Measurements from ENCODE around the gene KRTAP10-1.

KRTAP10-1 gene

DNA sequence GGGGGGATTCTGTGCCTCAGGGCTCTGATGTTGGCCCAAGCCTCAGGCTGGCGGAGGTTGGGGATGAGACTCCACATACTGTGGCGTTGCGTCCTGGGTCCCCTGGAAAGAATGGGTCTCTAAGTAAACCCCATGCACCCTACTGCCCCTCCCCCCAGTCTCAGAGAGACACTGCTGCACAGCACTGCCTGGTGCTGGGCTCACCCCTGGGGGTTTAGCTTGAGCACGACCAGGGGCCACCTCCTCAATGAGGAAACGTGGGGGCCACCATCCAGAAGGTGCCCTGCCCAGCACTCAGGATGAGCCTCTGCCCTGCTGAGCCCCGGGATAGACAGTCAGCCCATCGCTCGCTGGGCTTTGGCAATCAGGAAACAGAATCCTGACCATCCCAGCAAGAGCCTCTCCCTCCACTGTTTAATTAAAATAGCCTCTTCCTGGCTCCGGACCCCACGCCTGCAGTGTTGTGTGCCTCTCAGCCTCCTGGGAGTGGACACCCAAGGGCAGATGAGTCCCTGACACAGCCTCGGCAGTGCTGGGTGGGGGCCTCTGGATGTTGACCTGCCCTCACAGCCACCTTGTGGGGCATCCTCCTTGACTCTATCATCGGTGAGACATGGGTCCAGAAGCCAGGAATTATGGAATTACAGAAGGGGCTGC is 30.0 kb upstream of the KRTAP10-1 start:
- ChIA-PET CTCF (no interaction called here), POLR2A (no interaction called here)
- TF ChIP-seq CTCF (IDR thresholded peaks at IDR 0.05; ENCODE audit: control extremely low read depth, extremely low read depth, low read depth, missing control alignments), result no peak
- peak; percentile 10 for DNase-seq (ENCODE audit: extremely low spot score)

- no peak for TF ChIP-seq CTCF (IDR thresholded peaks at IDR 0.05; ENCODE audit: control extremely low read depth, extremely low read depth, low read depth, missing control alignments)
- ChIA-PET CTCF (interaction anchor here (0.9 kb wide), 1 partner anchor 24 kb away, joined by 3 read pairs; no protein-coding TSS in a partner anchor), POLR2A (no interaction called here)
- DNase-seq (ENCODE audit: extremely low spot score), result peak; percentile 8
Observed at GRCh38 chr21:44568667-44569556, 28.9 kb upstream of the KRTAP10-1 start.

DNA sequence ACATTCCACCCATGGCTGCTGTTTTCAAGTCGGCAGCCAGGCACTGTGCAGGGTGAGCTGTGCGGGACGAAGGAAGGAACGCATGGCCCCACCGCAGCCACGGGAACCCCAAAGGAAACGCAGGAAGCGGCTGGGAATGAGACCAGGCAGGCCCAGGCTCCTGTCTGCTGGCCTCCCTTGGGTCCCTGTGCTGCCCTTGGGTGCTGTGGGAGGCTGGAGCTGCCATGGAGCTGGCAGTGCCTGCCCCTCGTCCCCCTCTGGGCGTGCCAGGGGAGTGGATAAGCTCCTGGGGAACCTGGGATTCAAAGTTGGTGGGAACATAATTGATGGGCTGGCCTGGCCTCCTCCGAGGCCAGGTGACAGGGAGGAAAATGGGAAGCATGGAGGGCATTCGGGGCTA is 28.3 kb upstream of the KRTAP10-1 start:
- peak; percentile 9 for DNase-seq (ENCODE audit: extremely low spot score)
- ChIA-PET CTCF (interaction anchor here (0.9 kb wide), 1 partner anchor 23 kb away, joined by 3 read pairs; no protein-coding TSS in a partner anchor), POLR2A (no interaction called here)
- TF ChIP-seq CTCF (IDR thresholded peaks at IDR 0.05; ENCODE audit: control extremely low read depth, extremely low read depth, low read depth, missing control alignments), result no peak

DNA sequence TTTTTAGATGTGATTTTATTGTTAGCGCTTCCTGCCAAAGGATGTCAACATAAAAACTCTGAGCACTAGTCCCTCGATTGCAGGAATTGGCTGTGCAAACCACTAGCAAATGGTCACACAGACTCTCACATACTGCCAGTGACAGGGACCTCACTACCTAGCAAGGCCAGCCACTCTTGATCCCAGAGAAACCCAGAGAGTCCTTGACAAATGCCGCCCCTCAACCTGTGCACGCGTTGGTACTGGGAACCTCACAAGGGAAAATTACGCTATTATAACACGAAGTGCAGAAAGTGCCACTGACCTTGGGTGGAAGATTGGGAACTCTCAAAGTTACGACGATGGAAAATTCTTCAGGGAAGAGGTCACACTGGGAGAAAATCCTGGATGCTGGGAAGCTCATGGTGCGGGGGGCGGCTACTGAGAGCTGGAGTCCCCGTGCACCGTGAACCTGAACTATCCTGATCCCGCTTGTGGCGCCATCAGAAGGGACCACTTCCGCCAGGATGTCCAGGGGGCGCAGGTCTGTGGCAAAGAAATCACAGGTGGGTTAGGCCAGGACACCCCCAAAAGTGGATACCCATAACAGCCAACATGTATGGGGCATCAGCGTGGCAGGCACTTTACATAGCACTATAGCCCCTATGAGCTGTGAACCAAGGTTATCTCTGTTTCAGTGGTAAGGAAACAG is 27.6 kb upstream of the KRTAP10-1 start:
- CTCF ChIA-PET, result interaction anchor here (0.9 kb wide), 1 partner anchor 23 kb away, joined by 3 read pairs; no protein-coding TSS in a partner anchor

DNA sequence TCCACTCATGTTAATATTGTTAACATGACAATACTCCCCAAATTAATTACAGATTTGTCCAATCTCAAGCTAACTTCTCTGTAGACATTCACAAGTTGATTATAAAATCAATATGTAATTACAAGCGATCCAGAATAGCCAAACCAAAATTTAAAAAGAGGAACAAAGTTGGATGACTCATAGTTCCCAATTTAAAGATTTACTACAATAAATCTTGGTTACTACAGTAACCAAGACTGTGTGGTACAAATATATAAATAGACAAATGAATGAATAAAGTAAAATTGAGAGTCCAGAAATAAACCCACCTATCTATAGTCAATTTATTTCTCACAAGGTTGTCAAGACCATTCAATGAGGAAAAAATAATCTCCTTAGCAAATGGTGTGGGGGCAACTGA is 26.4 kb upstream of the KRTAP10-1 start:
- ChIA-PET CTCF (no interaction called here), POLR2A (no interaction called here)
- DNase-seq (ENCODE audit: extremely low spot score), result peak; percentile 7
- no peak for TF ChIP-seq CTCF (IDR thresholded peaks at IDR 0.05; ENCODE audit: control extremely low read depth, extremely low read depth, low read depth, missing control alignments)

More for the DNA sequence above, 27.6 kb upstream of the KRTAP10-1 start:
- POLR2A ChIA-PET, result no interaction called here
- no peak for TF ChIP-seq CTCF (IDR thresholded peaks at IDR 0.05; ENCODE audit: control extremely low read depth, extremely low read depth, low read depth, missing control alignments)
- peak; percentile 5 for DNase-seq (ENCODE audit: extremely low spot score)

GRCh38 chr21:44564886-44565598 is 25.0 kb upstream of the KRTAP10-1 start:
- peak; percentile 20 for DNase-seq (ENCODE audit: extremely low spot score)
- ChIA-PET POLR2A (no interaction called here), CTCF (no interaction called here)
- TF ChIP-seq CTCF (IDR thresholded peaks at IDR 0.05; ENCODE audit: control extremely low read depth, extremely low read depth, low read depth, missing control alignments), result no peak

All from GM10248 (cell line).